Spleen (tissue), 11 donors: ENCODE measurements around the gene OR6X1. TPM values are rescaled to one million over a fixed set of nuclear protein-coding genes. Genes with fewer than 3 reads are reported as not detected.

Experiments
- DNase-seq: peaks from one replicate; pipeline ENCODE4 v3.0.0-alpha.2; 2020
- H3K27ac ChIP-seq, 8 donors: fragments of 200-600 bp; sonication (generic) in 7 of 8; 1 replicate in 4 of 8; 2 replicates in 4 of 8; pipeline versions ENCODE4 v1.5.0 to v1.8.0; 2016 to 2021; ENCODE audit warnings: inconsistent platforms in 4 of 8, mild to moderate bottlenecking in 4 of 8, moderate library complexity in 1 of 8
- H3K27me3 ChIP-seq, 7 donors: fragments of 200-600 bp; sonication (generic) in 6 of 7; replicated peaks in 1 of 7; 1 replicate in 4 of 7; 2 replicates in 3 of 7; pipeline versions ENCODE4 v1.5.0 to v1.8.0; 2016 to 2021; ENCODE audit warnings: inconsistent platforms in 3 of 7, mild to moderate bottlenecking in 1 of 7
- H3K36me3 ChIP-seq, 6 donors: fragments of 200-600 bp; sonication (generic) in 5 of 6; 1 replicate in 4 of 6; 2 replicates in 2 of 6; pipeline versions ENCODE4 v1.5.0 to v1.8.0; 2016 to 2021; ENCODE audit warnings: inconsistent platforms in 2 of 6
- H3K4me1 ChIP-seq, 6 donors: fragments of 200-600 bp; sonication (generic) in 5 of 6; 1 replicate in 3 of 6; 2 replicates in 3 of 6; pipeline versions ENCODE4 v1.5.0 to v1.8.0; 2016 to 2021; ENCODE audit warnings: inconsistent platforms in 3 of 6
- H3K4me3 ChIP-seq, 8 donors: fragments of 200-600 bp; sonication (generic) in 7 of 8; 1 replicate in 4 of 8; 2 replicates in 4 of 8; pipeline versions ENCODE4 v1.5.0 to v1.8.0; 2016 to 2021; ENCODE audit warnings: inconsistent platforms in 4 of 8, mild to moderate bottlenecking in 4 of 8, moderate library complexity in 2 of 8
- H3K9me3 ChIP-seq, 8 donors: fragments of 200-600 bp; sonication (generic) in 7 of 8; 1 replicate in 4 of 8; 2 replicates in 4 of 8; pipeline versions ENCODE4 v1.5.0 to v1.8.0; 2016 to 2021; ENCODE audit warnings: inconsistent platforms in 4 of 8
- CTCF ChIP-seq, 11 experiments: fragments of 200-600 bp in 7 of 11; fragments of 450-650 bp in 4 of 11; sonication (generic) in 4 of 11; IDR thresholded peaks in 8 of 11; conservative IDR thresholded peaks in 3 of 11; 1 replicate in 7 of 11; 2 replicates in 4 of 11; pipeline versions ENCODE4 v1.4.0 to v1.8.0; 2016 to 2021; ENCODE audit warnings: antibody characterized with exemption in 11 of 11, inconsistent platforms in 4 of 11, mild to moderate bottlenecking in 1 of 11
- POLR2A ChIP-seq, 3 donors: fragments of 450-650 bp; IDR thresholded peaks; one replicate each; pipeline ENCODE4 v1.5.1; 2017; ENCODE audit warnings: antibody characterized with exemption in 3 of 3, mild to moderate bottlenecking in 1 of 3
- POLR2AphosphoS5 ChIP-seq, 3 donors: sonication (generic); formaldehyde crosslinking; IDR thresholded peaks; one replicate each; pipeline ENCODE4 v1.5.1; 2017; ENCODE audit warnings: antibody characterized with exemption in 3 of 3
- WGBS, 5 donors: extraction: QIAGEN DNeasy Blood & Tissue Kit in 3 of 5; methylation state at CpG; one replicate each; pipeline versions ENCODE4 v1.1.5 to v1.1.7; 2013 to 2018; 5-methylcytosine and 5-hydroxymethylcytosine counted together
- intact Hi-C: fragments of 100-400 bp; cut with DNase I; formaldehyde crosslinking; loops from one replicate; pipeline ENCODE4 v1.15.0; 2023; ENCODE audit warnings: low total_unique reads
- polyA plus RNA-seq, 3 donors: library from polyadenylated mRNA; stranded (reverse); fragments of 200-250 nt; gene quantifications; one replicate each; pipeline ENCODE4 v1.2.1, GENCODE V29; 2013
- total RNA-seq, 7 donors: library from RNA; depleted of rRNA in 3 of 7; stranded (reverse); fragments of >200 nt in 3 of 7; fragmentation: NEBNext Ultra II Directional in 4 of 7; extraction: Animal tissue kit (Norgen Biotek cat#: 25700) in 4 of 7; gene quantifications; one replicate each; pipeline versions ENCODE4 v1.1.0 to v1.2.1, GENCODE V29; 2016 to 2021
- donor health status: healthy with polysubstance abuse.
- donor health status: DM: no; HTN: no; CAD: no; lungs with moderate emphysema.
- donor health status: DM: no; HTN: no; CAD: no.
- donor health status: Bipolar disorder and iron deficiency.
- donor health status: healthy.
- donor health status: DM: no; HTN: no; CAD: no.
- donor health status: DM: yes; HTN: yes; CAD: no.

OR6X1 gene
- total and polyA plus RNA-seq, 10 donors: not detected

GRCh38 chr11:123742031-123742723, 12.1 kb downstream of the OR6X1 start:
- 28 to 34% (median 31%) methylated on average over 12 of the region's 12 CpGs for WGBS, 5 donors
- Histone ChIP-seq H3K27me3 (no peaks in the 10 kb centered on the region), H3K27ac (peak overlapping the region in 7 of 8 donors; percentile 66 to 89 (median 86)), H3K9me3 (no peaks in the 10 kb centered on the region), H3K4me1 (peaks cover 7 to 44% (median 28%) of the 10 kb centered on the region in 6 donors), H3K36me3 (peaks cover 0 to 18% (median 0%) of the 10 kb centered on the region in 6 donors), H3K4me3 (peak overlapping the region; percentile 81 to 97 (median 92))
- DNase-seq: no peak
- intact Hi-C loops: no loop called here
- TF ChIP-seq POLR2AphosphoS5 (IDR thresholded peaks at IDR 0.05) (no peak), POLR2A (IDR thresholded peaks at IDR 0.05) (no peak), CTCF (IDR thresholded peaks at IDR 0.05 in 8 of 11, conservative IDR thresholded peaks at IDR 0.05 in 3 of 11) (no peak)

- Histone ChIP-seq H3K27ac (peak within 1 kb of the TSS; percentile 66 to 89 (median 85)), H3K9me3 (no peaks in the 10 kb centered on the region), H3K27me3 (no peaks in the 10 kb centered on the region), H3K4me1 (peaks cover 7 to 47% (median 28%) of the 10 kb centered on the region in 6 donors), H3K36me3 (peaks cover 0 to 25% (median 0%) of the 10 kb centered on the region in 6 donors), H3K4me3 (peak within 1 kb of the TSS; percentile 81 to 97 (median 92))
- TF ChIP-seq CTCF (IDR thresholded peaks at IDR 0.05 in 8 of 11, conservative IDR thresholded peaks at IDR 0.05 in 3 of 11) (peak in 5 of 11 experiments; percentile 12 to 28 (median 21)), POLR2A (IDR thresholded peaks at IDR 0.05) (peak in 2 of 3 donors; percentile 20 to 26), POLR2AphosphoS5 (IDR thresholded peaks at IDR 0.05) (peak; percentile 90 to 96 (median 93))
- intact Hi-C loops: no loop called here
- peak; percentile 98 for DNase-seq
- 0 to 1% (median 1%) methylated on average over 46 to 67 of the region's 67 CpGs for WGBS, 5 donors
Observed at GRCh38 chr11:123741159-123742030, 12.9 kb downstream of the OR6X1 start, which contains the start of gene ZNF202. Gene ZNF202, minus strand, starts transcription at chr11:123741660. Its CDS starts 10,772 bp downstream, at chr11:123730888.

DNA sequence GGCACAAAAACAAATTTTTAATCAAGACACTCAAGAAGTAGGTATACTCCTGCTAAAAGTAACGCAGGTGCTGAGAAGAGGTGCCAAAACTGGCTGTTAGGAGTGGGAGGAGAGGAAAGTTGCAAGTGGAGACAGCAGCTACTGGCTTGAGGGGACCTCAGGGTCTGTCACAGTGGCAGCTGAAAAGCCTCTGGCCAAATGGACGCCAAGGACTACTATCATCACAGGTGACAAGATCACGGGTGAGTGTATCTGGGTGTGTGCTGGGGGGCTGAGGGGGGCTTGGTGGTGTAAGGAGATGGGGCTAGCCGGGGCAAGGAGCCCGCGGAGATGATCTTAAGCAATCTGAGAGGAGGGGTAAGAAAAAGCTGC, 13.5 kb downstream of the OR6X1 start:
- H3K9me3 ChIP-seq: no peaks in the 10 kb centered on the region
- H3K27ac ChIP-seq: peak overlapping the region; percentile 66 to 89 (median 85)
- H3K27me3 ChIP-seq: no peaks in the 10 kb centered on the region
- peaks cover 7 to 49% (median 29%) of the 10 kb centered on the region in 6 donors for H3K4me1 ChIP-seq
- WGBS, 5 donors: 1 to 4% (median 3%) methylated on average over 6 of the region's 6 CpGs
- intact Hi-C loops: no loop called here
- peak overlapping the region; percentile 81 to 97 (median 92) for H3K4me3 ChIP-seq
- H3K36me3 ChIP-seq: peaks cover 0 to 30% (median 0%) of the 10 kb centered on the region in 6 donors
- no peak for DNase-seq
- TF ChIP-seq POLR2AphosphoS5 (IDR thresholded peaks at IDR 0.05) (no peak), CTCF (IDR thresholded peaks at IDR 0.05 in 8 of 11, conservative IDR thresholded peaks at IDR 0.05 in 3 of 11) (no peak), POLR2A (IDR thresholded peaks at IDR 0.05) (no peak)
